ENCODE measurements around the gene BCL6.

The BCL6 gene

DNA sequence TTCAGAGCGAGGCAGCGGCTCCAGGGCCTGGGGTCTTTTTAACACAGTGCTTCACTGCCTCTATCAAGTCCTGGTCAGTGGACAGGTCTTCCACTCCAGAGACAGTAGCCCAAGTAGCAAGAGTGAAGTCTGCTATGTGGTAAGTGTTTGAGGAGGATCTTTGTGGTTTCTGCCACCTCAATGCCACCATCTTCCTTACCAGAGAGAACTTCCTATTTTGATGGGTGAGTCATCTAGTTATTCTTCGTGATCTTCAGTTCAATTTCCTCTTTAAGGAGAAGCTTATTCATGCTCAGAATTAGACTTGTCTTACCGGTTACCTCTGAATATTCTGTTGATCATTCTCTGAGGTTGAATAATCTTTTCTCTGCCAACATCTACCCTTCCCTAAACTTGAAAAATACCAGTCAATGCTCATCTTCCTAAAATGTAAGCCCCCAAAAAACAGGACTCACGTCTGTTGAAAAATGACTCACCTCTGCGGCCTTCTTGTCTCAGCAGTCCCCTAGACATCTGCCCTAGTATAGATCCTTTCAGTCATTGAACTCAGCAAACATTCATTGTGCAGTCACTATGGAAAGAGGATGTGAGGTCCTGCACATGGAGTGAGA lies 32.2 kb upstream of the BCL6 start:
- H3K27me3 ChIP-seq (ENCODE audit: control insufficient read depth, insufficient read depth, low read length), result no peaks in the 10 kb centered on the region
- no peak overlapping the region for H3K9ac ChIP-seq
- no peak overlapping the region for H2AFZ ChIP-seq
- H3K79me2 ChIP-seq, result no peaks in the 10 kb centered on the region
- TF ChIP-seq CTCF (IDR thresholded peaks at IDR 0.05), result no peak
- no peak overlapping the region for H3K4me3 ChIP-seq (ENCODE audit: low read depth, low read length)
- H3K27ac ChIP-seq, result no peak overlapping the region
- no peaks in the 10 kb centered on the region for H3K4me1 ChIP-seq
- no peaks in the 10 kb centered on the region for H3K36me3 ChIP-seq (ENCODE audit: control insufficient read depth, insufficient read depth, low read length)
- H3K4me2 ChIP-seq (ENCODE audit: low read length), result no peak overlapping the region
- H3K9me3 ChIP-seq (ENCODE audit: control insufficient read depth, low read length), result no peaks in the 10 kb centered on the region

DNA sequence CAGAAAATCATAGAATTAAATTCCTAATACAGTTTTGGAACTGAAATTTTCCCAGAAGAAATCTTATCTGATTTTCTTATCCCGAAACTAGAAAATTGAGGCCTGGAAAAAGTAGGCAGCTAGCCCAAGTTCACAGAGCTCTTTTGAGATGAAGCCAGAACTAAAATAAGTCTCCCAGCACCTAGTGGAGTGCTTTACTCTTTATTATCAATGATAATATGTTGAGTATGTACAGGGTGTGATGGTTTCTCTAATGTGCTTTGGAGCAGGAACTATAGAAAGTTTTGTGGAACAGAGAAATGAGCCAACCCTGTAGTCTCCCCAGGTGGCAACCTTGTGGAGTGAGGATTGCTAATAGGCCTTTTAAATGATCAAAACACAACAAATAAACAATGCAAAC lies 30.3 kb upstream of the BCL6 start:
- H3K9me3 ChIP-seq (ENCODE audit: control insufficient read depth, low read length), result no peaks in the 10 kb centered on the region
- H3K4me1 ChIP-seq, result no peaks in the 10 kb centered on the region
- H3K4me3 ChIP-seq (ENCODE audit: low read depth, low read length), result no peak overlapping the region
- H2AFZ ChIP-seq, result no peak overlapping the region
- no peak overlapping the region for H3K27ac ChIP-seq
- no peaks in the 10 kb centered on the region for H3K79me2 ChIP-seq
- no peaks in the 10 kb centered on the region for H3K36me3 ChIP-seq (ENCODE audit: control insufficient read depth, insufficient read depth, low read length)
- H3K27me3 ChIP-seq (ENCODE audit: control insufficient read depth, insufficient read depth, low read length), result no peaks in the 10 kb centered on the region
- no peak overlapping the region for H3K4me2 ChIP-seq (ENCODE audit: low read length)
- no peak overlapping the region for H3K9ac ChIP-seq
- TF ChIP-seq CTCF (IDR thresholded peaks at IDR 0.05), result no peak

DNA sequence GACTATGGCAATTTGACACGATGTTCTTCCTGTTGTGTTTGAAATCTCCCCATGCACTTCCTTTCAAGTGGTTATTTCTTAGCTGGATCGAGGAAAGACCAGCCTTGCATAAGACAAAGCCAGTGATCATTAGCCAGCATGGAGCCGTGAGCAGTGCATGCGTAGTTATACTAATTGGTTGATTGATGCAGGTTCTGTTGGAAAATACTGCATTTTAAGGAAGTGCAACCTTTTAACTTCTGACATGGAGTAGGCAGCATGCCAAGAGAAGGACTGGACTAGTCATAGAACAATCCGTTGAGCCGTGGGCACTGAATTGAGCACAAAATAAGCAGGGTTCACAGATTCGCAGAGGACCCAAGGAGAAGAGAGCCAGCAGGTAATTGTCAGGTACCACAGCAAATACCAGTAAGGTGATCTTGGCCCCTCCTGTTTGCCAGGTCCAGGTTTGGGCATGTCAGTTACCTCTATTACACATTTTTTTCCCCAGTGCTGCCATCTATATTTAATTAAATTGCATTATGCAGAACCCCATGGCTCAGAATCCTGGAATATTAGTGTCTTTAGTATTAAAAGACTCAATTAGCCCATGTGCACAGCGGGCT lies 29.0 kb upstream of the BCL6 start:
- Histone ChIP-seq H2AFZ (no peak overlapping the region), H3K9ac (no peak overlapping the region), H3K27ac (no peak overlapping the region), H3K9me3 (ENCODE audit: control insufficient read depth, low read length) (no peaks in the 10 kb centered on the region), H3K4me2 (ENCODE audit: low read length) (no peak overlapping the region), H3K27me3 (ENCODE audit: control insufficient read depth, insufficient read depth, low read length) (no peaks in the 10 kb centered on the region), H3K36me3 (ENCODE audit: control insufficient read depth, insufficient read depth, low read length) (no peaks in the 10 kb centered on the region), H3K79me2 (no peaks in the 10 kb centered on the region), H3K4me1 (no peaks in the 10 kb centered on the region), H3K4me3 (ENCODE audit: low read depth, low read length) (no peak overlapping the region)
- no peak for TF ChIP-seq CTCF (IDR thresholded peaks at IDR 0.05)

- TF ChIP-seq CTCF (IDR thresholded peaks at IDR 0.05), result no peak
- Histone ChIP-seq H3K4me1 (no peaks in the 10 kb centered on the region), H3K9me3 (ENCODE audit: control insufficient read depth, low read length) (no peaks in the 10 kb centered on the region)
Measured at GRCh38 chr3:187773233-187774184, 28.2 kb upstream of the BCL6 start.

More at GRCh38 chr3:187773233-187774184, 28.2 kb upstream of the BCL6 start:
- Histone ChIP-seq H3K27me3 (ENCODE audit: control insufficient read depth, insufficient read depth, low read length) (no peaks in the 10 kb centered on the region), H3K36me3 (ENCODE audit: control insufficient read depth, insufficient read depth, low read length) (no peaks in the 10 kb centered on the region), H3K4me3 (ENCODE audit: low read depth, low read length) (no peak overlapping the region), H3K79me2 (no peaks in the 10 kb centered on the region), H3K27ac (no peak overlapping the region), H2AFZ (no peak overlapping the region), H3K4me2 (ENCODE audit: low read length) (no peak overlapping the region), H3K9ac (no peak overlapping the region)
